HG02588 (cell line): ENCODE measurements around the gene TRIO.

ENCODE experiments used
- ATAC-seq: cut with Tn5 transposase; IDR thresholded peaks from one replicate; pipeline ENCODE4 v1.9.1; 2021; ENCODE audit warnings: mild to moderate bottlenecking, moderate library complexity; ENCODE audit not compliant: unreplicated experiment

Gene TRIO

GRCh38 chr5:14145435-14146334 lies 2.5 kb downstream of the TRIO start:
- ATAC-seq: no peak

- no peak for ATAC-seq
Observed at GRCh38 chr5:14146725-14147124, 3.6 kb downstream of the TRIO start.

GRCh38 chr5:14147210-14147609 lies 4.1 kb downstream of the TRIO start:
- no peak for ATAC-seq

GRCh38 chr5:14148483-14148882 lies 5.3 kb downstream of the TRIO start:
- no peak for ATAC-seq

- ATAC-seq: peak; percentile 22
Observed at GRCh38 chr5:14148890-14149671, 5.9 kb downstream of the TRIO start.

GRCh38 chr5:14149672-14150274 lies 6.6 kb downstream of the TRIO start:
- no peak for ATAC-seq

- ATAC-seq: no peak
Observed at GRCh38 chr5:14151416-14151815, 8.3 kb downstream of the TRIO start.

GRCh38 chr5:14153071-14153864 lies 10.1 kb downstream of the TRIO start:
- ATAC-seq: no peak

GRCh38 chr5:14153932-14154731 lies 11.0 kb downstream of the TRIO start:
- peak; percentile 34 for ATAC-seq

- peak; percentile 52 for ATAC-seq
Observed at GRCh38 chr5:14155075-14155474, 11.9 kb downstream of the TRIO start.

- ATAC-seq: no peak
Observed at GRCh38 chr5:14155739-14156138, 12.6 kb downstream of the TRIO start.

- peak; percentile 4 for ATAC-seq
Observed at GRCh38 chr5:14156290-14156649, 13.1 kb downstream of the TRIO start.

- peak; percentile 51 for ATAC-seq
Observed at GRCh38 chr5:14156650-14157492, 13.7 kb downstream of the TRIO start.

GRCh38 chr5:14157493-14157782 lies 14.3 kb downstream of the TRIO start:
- ATAC-seq: no peak

GRCh38 chr5:14158890-14159666 lies 15.9 kb downstream of the TRIO start:
- ATAC-seq: no peak

- ATAC-seq: no peak
Observed at GRCh38 chr5:14161825-14162556, 18.8 kb downstream of the TRIO start.

GRCh38 chr5:14164164-14165163 lies 21.3 kb downstream of the TRIO start:
- no peak for ATAC-seq
